Fibroblast of lung (primary cell): ENCODE measurements around the gene HOXC9. TPM values are rescaled to one million over a fixed set of nuclear protein-coding genes. Genes with fewer than 3 reads are reported as not detected.

Experiments used
- DNase-seq, 2 donors: peaks; one replicate each; pipeline versions ENCODE4 v3.0.0 to v3.0.0-alpha.2; 2010; ENCODE audit warnings: low read depth in 2 of 2
- H2AFZ ChIP-seq: 2 replicates; pipeline ENCODE4 v1.5.1; 2012; ENCODE audit warnings: low read length, control low read depth, inconsistent platforms
- H3K27ac ChIP-seq: 2 replicates; pipeline ENCODE4 v1.5.1; 2011; ENCODE audit warnings: low read length, control low read depth; ENCODE audit not compliant: insufficient read depth
- H3K27me3 ChIP-seq: 2 replicates; pipeline ENCODE4 v1.5.1; 2011; ENCODE audit warnings: mild to moderate bottlenecking, low read length; ENCODE audit not compliant: control insufficient read depth, insufficient read depth
- H3K36me3 ChIP-seq: 2 replicates; pipeline ENCODE4 v1.5.1; 2011; ENCODE audit warnings: low read length; ENCODE audit not compliant: control insufficient read depth, insufficient read depth
- H3K4me1 ChIP-seq: 2 replicates; pipeline ENCODE4 v1.5.1; 2011; ENCODE audit warnings: low read length; ENCODE audit not compliant: control insufficient read depth, insufficient read depth; ENCODE audit errors: extremely low read depth
- H3K4me2 ChIP-seq: 2 replicates; pipeline ENCODE4 v1.5.1; 2011; ENCODE audit warnings: low read length, control low read depth; ENCODE audit not compliant: insufficient read depth; ENCODE audit errors: extremely low read depth
- H3K4me3 ChIP-seq, 4 experiments: fragments of 200-600 bp in 1 of 4; sonication (generic) in 1 of 4; replicated peaks in 1 of 4; 2 replicates each; pipeline ENCODE4 v1.5.1; 2011 to 2016; ENCODE audit warnings: low read length in 4 of 4, low read depth in 3 of 4, mild to moderate bottlenecking in 3 of 4, control low read depth in 2 of 4, inconsistent platforms in 1 of 4, mixed read lengths in 1 of 4; ENCODE audit not compliant: insufficient read depth in 1 of 4; ENCODE audit errors: control extremely low read depth in 1 of 4
- H3K79me2 ChIP-seq: 2 replicates; pipeline ENCODE4 v1.5.1; 2012; ENCODE audit warnings: mild to moderate bottlenecking, low read length, inconsistent platforms; ENCODE audit not compliant: control insufficient read depth, insufficient read depth
- H3K9ac ChIP-seq: 2 replicates; pipeline ENCODE4 v1.5.1; 2011; ENCODE audit warnings: mild to moderate bottlenecking, low read length, control low read depth; ENCODE audit not compliant: insufficient read depth
- H3K9me3 ChIP-seq: 2 replicates; pipeline ENCODE4 v1.5.1; 2012; ENCODE audit warnings: low read depth, low read length; ENCODE audit not compliant: control insufficient read depth, insufficient read depth
- H4K20me1 ChIP-seq: 2 replicates; pipeline ENCODE4 v1.5.1; 2011; ENCODE audit warnings: low read length; ENCODE audit not compliant: control insufficient read depth, insufficient read depth; ENCODE audit errors: extremely low read depth
- CTCF ChIP-seq, 2 donors: IDR thresholded peaks in 1 of 2; conservative IDR thresholded peaks in 1 of 2; 1 replicate in 1 of 2; 2 replicates in 1 of 2; pipeline ENCODE4 v1.5.1; 2011 to 2012; ENCODE audit warnings: low read length in 2 of 2, control low read depth in 1 of 2, inconsistent platforms in 1 of 2, low read depth in 1 of 2, mild to moderate bottlenecking in 1 of 2
- EZH2 ChIP-seq: IDR thresholded peaks from 2 replicates; pipeline ENCODE4 v1.5.1; 2012; ENCODE audit warnings: low read length, control low read depth, mild to moderate bottlenecking; ENCODE audit errors: missing control alignments
- polyA plus RNA-seq, 2 donors: library from polyadenylated mRNA; depleted of rRNA in 1 of 2; stranded (reverse) in 1 of 2; unstranded in 1 of 2; fragments of >200 nt; gene quantifications; 2 replicates each; pipeline ENCODE4 v1.2.1, GENCODE V29; 2011 to 2012; ENCODE audit warnings: missing spikeins in 1 of 2
- total RNA-seq: library from RNA; depleted of rRNA; stranded (reverse); fragments of >200 nt; gene quantifications from 2 replicates; pipeline ENCODE4 v1.2.1, GENCODE V29; 2014

Gene HOXC9
- total and polyA plus RNA-seq, 2 donors (not counting 1 experiment from before 2014, with no cell fraction given) = 0.24 TPM; not detected in 1

DNA sequence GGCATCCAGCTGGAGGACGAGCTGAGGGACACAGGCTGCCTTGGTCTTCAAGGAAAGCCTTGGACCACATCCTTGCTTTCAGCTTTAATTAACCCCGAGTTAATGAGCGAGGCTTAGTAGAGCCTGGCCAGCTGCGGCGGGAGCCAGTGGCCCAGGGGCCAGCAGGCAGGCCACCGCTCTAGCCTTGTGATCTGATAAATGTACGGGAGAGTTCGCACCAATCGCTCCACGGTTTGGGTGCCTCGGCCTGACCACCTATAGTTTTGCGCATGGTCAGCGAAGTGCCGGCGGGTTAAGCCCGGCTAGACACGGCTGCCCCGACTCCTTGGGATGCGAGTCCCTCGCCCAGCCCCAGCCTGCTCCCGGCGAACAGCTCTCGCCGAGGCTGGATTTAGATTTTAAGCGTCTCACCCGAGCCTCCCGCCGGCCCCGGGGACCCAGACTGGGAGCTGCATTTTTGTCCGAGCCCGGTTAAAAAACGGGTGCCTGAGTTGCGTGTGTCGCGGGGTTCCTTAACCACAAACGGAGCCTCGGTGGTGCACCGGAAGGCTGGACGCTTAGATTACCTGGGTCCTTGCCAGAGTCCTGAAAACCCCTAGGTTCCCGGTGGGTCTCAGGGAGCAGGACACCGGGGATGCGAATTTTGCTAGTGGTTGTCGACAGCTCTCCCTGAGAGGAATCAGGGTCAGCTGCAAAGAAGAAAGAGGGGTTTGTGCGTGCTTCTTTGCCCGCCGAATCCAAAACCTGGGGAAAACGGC, 48.2 kb upstream of the HOXC9 start:
- DNase-seq = no peak
- H3K4me2 ChIP-seq = no peak overlapping the region
- H3K79me2 ChIP-seq = no peaks in the 10 kb centered on the region
- H3K27me3 ChIP-seq = peaks cover 91% of the 10 kb centered on the region
- no peak overlapping the region for H3K4me3 ChIP-seq
- H3K9ac ChIP-seq = no peak overlapping the region
- no peaks in the 10 kb centered on the region for H3K4me1 ChIP-seq
- H3K36me3 ChIP-seq = no peaks in the 10 kb centered on the region
- no peak overlapping the region for H2AFZ ChIP-seq
- peak; percentile 95 for TF ChIP-seq EZH2
- TF ChIP-seq CTCF (conservative IDR thresholded peaks at IDR 0.05 in 1 of 2, IDR thresholded peaks at IDR 0.05 in 1 of 2; ENCODE audit: low read depth in 1 of 2, low read length in 2 of 2) = no peak
- peaks cover 2% of the 10 kb centered on the region for H4K20me1 ChIP-seq
- H3K9me3 ChIP-seq = no peaks in the 10 kb centered on the region
- no peak overlapping the region for H3K27ac ChIP-seq

DNA sequence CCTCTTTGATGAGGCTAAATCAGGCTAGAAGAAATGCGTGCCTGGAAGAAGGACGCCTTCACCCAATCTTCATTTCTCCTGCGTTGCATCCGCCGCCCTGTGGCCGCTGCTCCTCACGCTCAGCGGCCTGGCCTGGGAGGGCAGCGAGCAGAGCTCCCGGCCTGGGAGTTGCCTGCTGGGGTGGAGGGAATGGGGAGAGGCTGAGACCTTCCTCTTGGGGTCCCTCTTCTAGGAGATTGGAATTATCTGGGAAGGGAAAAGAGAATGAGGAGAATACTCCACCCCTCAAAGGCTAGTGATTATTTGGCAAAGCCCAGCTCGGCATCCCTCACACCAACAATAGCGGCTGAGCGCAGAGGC, 47.6 kb upstream of the HOXC9 start:
- H3K4me3 ChIP-seq = no peak overlapping the region
- TF ChIP-seq EZH2 (no peak), CTCF (conservative IDR thresholded peaks at IDR 0.05 in 1 of 2, IDR thresholded peaks at IDR 0.05 in 1 of 2; ENCODE audit: low read depth in 1 of 2, low read length in 2 of 2) (no peak)
- H3K4me1 ChIP-seq = no peaks in the 10 kb centered on the region
- H4K20me1 ChIP-seq = peaks cover 2% of the 10 kb centered on the region
- no peaks in the 10 kb centered on the region for H3K36me3 ChIP-seq
- no peaks in the 10 kb centered on the region for H3K9me3 ChIP-seq
- no peaks in the 10 kb centered on the region for H3K79me2 ChIP-seq
- no peak overlapping the region for H3K9ac ChIP-seq
- no peak for DNase-seq
- H2AFZ ChIP-seq = no peak overlapping the region
- H3K27me3 ChIP-seq = peaks cover 91% of the 10 kb centered on the region
- no peak overlapping the region for H3K27ac ChIP-seq
- no peak overlapping the region for H3K4me2 ChIP-seq

DNA sequence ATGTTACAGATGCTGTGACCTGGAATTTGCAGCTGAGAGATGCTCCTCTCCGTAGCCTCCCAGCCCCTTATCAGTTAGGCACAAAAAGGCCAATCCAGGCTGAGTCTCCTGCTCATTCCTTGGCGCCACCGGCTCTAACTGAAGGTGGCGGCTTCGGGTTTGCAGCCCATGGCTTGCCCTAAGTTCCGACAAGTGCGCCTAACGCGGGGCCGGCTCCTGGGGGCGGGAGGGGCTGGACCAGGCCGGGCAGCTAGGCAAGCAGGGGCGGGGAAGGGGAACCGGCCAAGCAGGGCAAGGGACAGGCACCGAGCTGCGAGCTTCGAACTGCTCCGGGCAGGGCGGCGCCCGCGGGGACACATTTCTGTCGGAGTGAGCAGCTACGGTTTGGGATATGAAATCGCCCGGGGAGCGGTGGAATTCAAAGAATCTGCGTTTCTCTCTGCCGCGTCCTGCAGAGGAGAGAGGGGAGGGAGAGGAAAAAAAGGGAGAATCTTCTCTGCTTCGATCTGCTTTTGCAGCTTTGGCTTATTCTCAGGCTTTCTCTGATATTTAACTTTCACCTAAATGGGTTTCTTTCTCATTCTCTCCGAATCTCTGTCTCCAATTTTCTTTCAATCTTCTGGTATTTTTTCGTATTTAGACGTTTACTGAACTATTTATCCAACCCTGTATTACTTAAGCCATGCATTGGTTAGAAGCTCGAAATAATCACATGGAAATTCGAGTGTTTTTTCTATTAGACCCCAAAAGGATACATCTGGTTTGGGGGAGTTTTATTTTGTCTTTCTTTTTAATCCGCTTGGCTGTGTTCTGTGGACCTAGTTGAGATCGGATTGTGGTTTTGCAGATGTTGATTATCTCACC, 46.9 kb upstream of the HOXC9 start:
- TF ChIP-seq CTCF (conservative IDR thresholded peaks at IDR 0.05 in 1 of 2, IDR thresholded peaks at IDR 0.05 in 1 of 2; ENCODE audit: low read depth in 1 of 2, low read length in 2 of 2) = no peak
- TF ChIP-seq EZH2 = peak; percentile 57
- no peak overlapping the region for H3K9ac ChIP-seq
- H4K20me1 ChIP-seq = peaks cover 2% of the 10 kb centered on the region
- H3K9me3 ChIP-seq = no peaks in the 10 kb centered on the region
- no peaks in the 10 kb centered on the region for H3K36me3 ChIP-seq
- no peak for DNase-seq
- no peaks in the 10 kb centered on the region for H3K79me2 ChIP-seq
- no peak overlapping the region for H2AFZ ChIP-seq
- H3K4me2 ChIP-seq = no peak overlapping the region
- no peak overlapping the region for H3K4me3 ChIP-seq
- no peaks in the 10 kb centered on the region for H3K4me1 ChIP-seq
- H3K27me3 ChIP-seq = peaks cover 92% of the 10 kb centered on the region
- H3K27ac ChIP-seq = no peak overlapping the region
